Adrenal gland (tissue), 12 donors: Measurements from ENCODE around the gene KCNMB4. TPM values are rescaled to one million over a fixed set of nuclear protein-coding genes. Genes with fewer than 3 reads are reported as not detected.

ENCODE experiments used
- DNase-seq, 7 donors: peaks; one replicate each; pipeline ENCODE4 v3.0.0-alpha.2; 2019 to 2020
- H3K27ac ChIP-seq, 5 donors: fragments of 200-600 bp; sonication (generic) in 4 of 5; 1 replicate in 3 of 5; 2 replicates in 2 of 5; pipeline versions ENCODE4 v1.5.1 to v1.8.0; 2016 to 2020; ENCODE audit warnings: mild to moderate bottlenecking in 1 of 5
- H3K27me3 ChIP-seq: fragments of 200-600 bp; 2 replicates; pipeline ENCODE4 v1.8.0; 2021
- H3K36me3 ChIP-seq, 2 donors: fragments of 200-600 bp; replicated peaks in 1 of 2; 1 replicate in 1 of 2; 2 replicates in 1 of 2; pipeline versions ENCODE4 v1.5.1 to v1.8.0; 2018 to 2022
- H3K4me1 ChIP-seq, 2 donors: fragments of 200-600 bp; replicated peaks in 1 of 2; 1 replicate in 1 of 2; 2 replicates in 1 of 2; pipeline versions ENCODE4 v1.5.1 to v1.8.0; 2018 to 2021
- H3K4me3 ChIP-seq, 4 donors: fragments of 200-600 bp; sonication (generic) in 3 of 4; one replicate each; pipeline ENCODE4 v1.5.1; 2016 to 2018
- H3K9me3 ChIP-seq, 3 donors: fragments of 200-600 bp; sonication (generic) in 1 of 3; replicated peaks in 1 of 3; 1 replicate in 2 of 3; 2 replicates in 1 of 3; pipeline versions ENCODE4 v1.5.1 to v1.8.0; 2016 to 2021
- POLR2A ChIP-seq, 2 donors: fragments of 450-650 bp; IDR thresholded peaks; one replicate each; pipeline ENCODE4 v1.6.1; 2017; ENCODE audit warnings: antibody characterized with exemption in 2 of 2, mild to moderate bottlenecking in 2 of 2, moderate library complexity in 1 of 2
- WGBS, 4 donors: extraction: QIAGEN DNeasy Blood & Tissue Kit in 2 of 4; methylation state at CpG; one replicate each; pipeline versions ENCODE4 v1.1.5 to v1.1.7; 2013 to 2017; 5-methylcytosine and 5-hydroxymethylcytosine counted together
- intact Hi-C, 2 donors: fragments of 100-400 bp; cut with DNase I; formaldehyde crosslinking; loops; one replicate each; pipeline versions ENCODE4 v1.14.1 to v1.15.0; 2022 to 2023
- polyA plus RNA-seq, 3 donors: library from polyadenylated mRNA; stranded (reverse); fragments of 200-250 nt in 2 of 3; fragments of 350-450 nt in 1 of 3; fragmentation: Illumina TruSeq in 1 of 3; extraction: RNeasy Lipid Tissue Mini Kit (QIAGEN cat#74804) in 1 of 3; gene quantifications; one replicate each; pipeline ENCODE4 v1.2.3, GENCODE V29; 2013 to 2014
- total RNA-seq, 9 donors: library from RNA; depleted of rRNA in 4 of 9; stranded (reverse); fragments of >200 nt in 4 of 9; fragments of 120-200 nt in 1 of 9; fragmentation: NEBNext Ultra II Directional in 1 of 9; extraction: Animal tissue kit (Norgen Biotek cat#: 25700) in 1 of 9; gene quantifications; one replicate each; pipeline versions ENCODE4 v1.1.0 to v1.2.4, GENCODE V29; 2013 to 2023
- TF ChIP-seq, protein P1 (sequence below), 6 experiments: fragments of 450-650 bp in 4 of 6; fragments of 200-600 bp in 2 of 6; sonication (generic) in 1 of 6; IDR thresholded peaks; 1 replicate in 5 of 6; 2 replicates in 1 of 6; pipeline versions ENCODE4 v1.5.1 to v1.8.0; 2016 to 2021; ENCODE audit warnings: antibody characterized with exemption in 6 of 6, mild to moderate bottlenecking in 2 of 6, moderate library complexity in 1 of 6
- donor health status: healthy with polysubstance abuse.
- donor health status: Bipolar disorder and iron deficiency.
- donor health status: DM: yes; HTN: yes; CAD: no.
- donor health status: DM: no; HTN: no; CAD: no.
- donor health status: DM: no; HTN: no; CAD: no.
- donor health status: DM: yes; HTN: yes; CAD: no.

Gene KCNMB4
- total and polyA plus RNA-seq, 12 donors, result 2.2 to 23.3 (median 8.8) TPM

DNA sequence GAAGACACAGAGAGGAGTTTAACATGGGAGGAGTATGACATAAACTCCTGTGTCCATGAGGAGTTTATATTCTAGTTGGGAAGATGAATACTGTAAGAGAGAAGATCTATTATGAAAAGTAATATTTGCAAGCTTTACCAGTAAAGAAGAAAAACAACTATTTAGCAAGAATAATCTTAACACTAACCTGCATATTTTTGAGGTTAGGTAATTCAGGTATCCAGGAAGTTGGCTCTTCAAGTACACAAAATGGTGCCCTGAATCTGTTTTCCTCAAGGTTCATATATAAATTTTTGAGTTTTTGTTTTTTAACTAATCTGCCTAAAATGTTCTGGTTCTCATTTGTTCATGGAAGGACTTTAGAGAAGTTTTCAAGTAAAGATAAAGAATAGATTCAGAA lies 33.9 kb upstream of the KCNMB4 start:
- Histone ChIP-seq H3K4me3 (no peak overlapping the region), H3K9me3 (no peaks in the 10 kb centered on the region), H3K36me3 (peaks cover 0 to 5% of the 10 kb centered on the region in 2 donors), H3K4me1 (no peaks in the 10 kb centered on the region), H3K27ac (no peak overlapping the region), H3K27me3 (no peaks in the 10 kb centered on the region)
- intact Hi-C loops, result no loop called here
- DNase-seq, result no peak
- no peak for TF ChIP-seq POLR2A (IDR thresholded peaks at IDR 0.05)
- TF ChIP-seq, protein P1, sequence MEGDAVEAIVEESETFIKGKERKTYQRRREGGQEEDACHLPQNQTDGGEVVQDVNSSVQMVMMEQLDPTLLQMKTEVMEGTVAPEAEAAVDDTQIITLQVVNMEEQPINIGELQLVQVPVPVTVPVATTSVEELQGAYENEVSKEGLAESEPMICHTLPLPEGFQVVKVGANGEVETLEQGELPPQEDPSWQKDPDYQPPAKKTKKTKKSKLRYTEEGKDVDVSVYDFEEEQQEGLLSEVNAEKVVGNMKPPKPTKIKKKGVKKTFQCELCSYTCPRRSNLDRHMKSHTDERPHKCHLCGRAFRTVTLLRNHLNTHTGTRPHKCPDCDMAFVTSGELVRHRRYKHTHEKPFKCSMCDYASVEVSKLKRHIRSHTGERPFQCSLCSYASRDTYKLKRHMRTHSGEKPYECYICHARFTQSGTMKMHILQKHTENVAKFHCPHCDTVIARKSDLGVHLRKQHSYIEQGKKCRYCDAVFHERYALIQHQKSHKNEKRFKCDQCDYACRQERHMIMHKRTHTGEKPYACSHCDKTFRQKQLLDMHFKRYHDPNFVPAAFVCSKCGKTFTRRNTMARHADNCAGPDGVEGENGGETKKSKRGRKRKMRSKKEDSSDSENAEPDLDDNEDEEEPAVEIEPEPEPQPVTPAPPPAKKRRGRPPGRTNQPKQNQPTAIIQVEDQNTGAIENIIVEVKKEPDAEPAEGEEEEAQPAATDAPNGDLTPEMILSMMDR (IDR thresholded peaks at IDR 0.05), result no peak

DNA sequence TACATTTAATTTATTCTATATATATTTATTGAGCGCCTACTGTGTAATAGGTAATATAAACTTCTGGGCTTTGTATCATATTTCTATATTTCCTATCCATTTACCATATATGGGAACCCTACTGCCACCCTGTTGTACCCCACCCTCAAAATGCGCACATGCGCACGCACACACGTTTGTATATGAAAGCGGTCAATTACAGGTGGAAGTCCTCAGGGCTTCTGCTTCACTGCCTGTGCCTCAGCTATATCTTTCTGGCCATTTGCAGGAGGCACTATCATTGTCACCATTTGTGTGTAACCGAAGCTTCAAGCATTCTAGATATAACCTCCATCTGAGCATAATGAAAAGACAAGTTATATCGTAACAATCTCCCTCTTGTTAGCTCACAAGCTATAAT lies 31.3 kb upstream of the KCNMB4 start:
- Histone ChIP-seq H3K9me3 (no peaks in the 10 kb centered on the region), H3K27ac (no peak overlapping the region), H3K36me3 (peaks cover 0 to 30% of the 10 kb centered on the region in 2 donors), H3K4me1 (no peaks in the 10 kb centered on the region), H3K27me3 (no peaks in the 10 kb centered on the region), H3K4me3 (no peak overlapping the region)
- no peak for DNase-seq
- WGBS, 4 donors, result 95 to 97% (median 97%) methylated on average over 8 of the region's 8 CpGs
- TF ChIP-seq, protein P1 (IDR thresholded peaks at IDR 0.05), result no peak
- TF ChIP-seq POLR2A (IDR thresholded peaks at IDR 0.05), result no peak
- intact Hi-C loops, result no loop called here

DNA sequence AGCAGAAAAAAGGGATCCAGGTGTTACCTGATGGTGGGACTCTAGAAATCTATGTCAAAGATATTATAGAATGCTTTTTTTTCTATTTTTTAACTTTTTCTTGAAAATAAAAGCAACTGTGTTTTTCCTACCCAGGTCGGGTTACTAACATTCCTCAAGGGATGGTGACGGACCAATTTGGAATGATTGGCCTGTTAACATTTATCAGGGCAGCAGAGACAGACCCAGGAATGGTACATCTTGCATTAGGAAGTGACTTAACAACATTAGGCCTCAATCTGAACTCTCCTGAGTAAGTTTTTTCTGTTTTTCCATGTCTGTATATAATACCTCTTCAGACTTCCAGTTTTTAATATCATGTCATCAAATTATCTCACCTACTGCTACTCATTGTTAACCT lies 27.6 kb upstream of the KCNMB4 start:
- H3K4me3 ChIP-seq, result no peak overlapping the region
- H3K36me3 ChIP-seq, result peaks cover 0 to 60% of the 10 kb centered on the region in 2 donors
- H3K4me1 ChIP-seq, result no peaks in the 10 kb centered on the region
- no peaks in the 10 kb centered on the region for H3K27me3 ChIP-seq
- WGBS, 4 donors, result 93 to 96% (median 95%) methylated on average over 2 of the region's 2 CpGs
- no peaks in the 10 kb centered on the region for H3K9me3 ChIP-seq
- H3K27ac ChIP-seq, result no peak overlapping the region
- DNase-seq, result no peak
- intact Hi-C loops, result no loop called here
- no peak for TF ChIP-seq POLR2A (IDR thresholded peaks at IDR 0.05)
- TF ChIP-seq, protein P1 (IDR thresholded peaks at IDR 0.05), result no peak

DNA sequence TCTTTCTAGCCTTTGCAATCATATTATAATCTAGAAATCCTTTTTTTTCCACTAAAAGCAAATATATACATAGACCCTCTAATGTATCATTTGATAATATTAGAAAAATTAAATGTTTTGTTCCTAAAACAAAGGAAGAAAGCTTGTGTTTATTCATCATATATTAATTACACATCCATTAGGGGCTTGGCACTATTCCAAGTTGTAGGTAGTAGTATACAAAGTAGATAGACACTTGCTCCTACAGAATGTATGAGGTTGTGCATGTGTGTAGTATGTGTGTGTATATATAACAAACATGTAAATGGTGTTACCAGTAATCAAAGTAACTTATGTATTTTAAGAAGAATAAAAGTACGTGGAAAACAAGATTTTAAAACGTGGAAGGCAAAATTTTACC lies 15.0 kb upstream of the KCNMB4 start:
- 92 to 98% (median 97%) methylated on average over 2 of the region's 2 CpGs for WGBS, 4 donors
- Histone ChIP-seq H3K4me3 (no peak overlapping the region), H3K9me3 (no peaks in the 10 kb centered on the region), H3K4me1 (no peaks in the 10 kb centered on the region), H3K27ac (no peak overlapping the region), H3K36me3 (peaks cover 0 to 9% of the 10 kb centered on the region in 2 donors), H3K27me3 (no peaks in the 10 kb centered on the region)
- intact Hi-C loops, result no loop called here
- TF ChIP-seq POLR2A (IDR thresholded peaks at IDR 0.05), result no peak
- TF ChIP-seq, protein P1 (IDR thresholded peaks at IDR 0.05), result no peak
- DNase-seq, result no peak
